Activated CD4-positive, CD25-positive, alpha-beta regulatory T cell treated with anti-CD3 and anti-CD28 coated beads, Interleukin-2, amount 50 U/mL, for 24 hours (primary cell): ENCODE data around the gene TXLNG.

ENCODE experiments used
- ATAC-seq, 2 donors: fragments of 150-1000 bp; cut with Tn5 transposase; one replicate each; pipeline ENCODE4 v1.10.0; 2021; ENCODE audit warnings: mild to moderate bottlenecking in 1 of 2, moderate library complexity in 1 of 2

TXLNG gene

GRCh38 chrX:16785247-16786138, 773 bp upstream of the TXLNG start:
- ATAC-seq = no peak

GRCh38 chrX:16786791-16787735, 797 bp downstream of the TXLNG start:
- ATAC-seq = peak; percentile 12 to 29

- ATAC-seq = no peak
Observed at GRCh38 chrX:16788477-16788876, 2.2 kb downstream of the TXLNG start.

- ATAC-seq = no peak
Observed at GRCh38 chrX:16796298-16796697, 10.0 kb downstream of the TXLNG start.

- ATAC-seq = no peak
Observed at GRCh38 chrX:16797358-16797757, 11.1 kb downstream of the TXLNG start.

GRCh38 chrX:16797841-16798240, 11.6 kb downstream of the TXLNG start:
- ATAC-seq = no peak

- ATAC-seq = no peak
Observed at GRCh38 chrX:16804923-16805464, 18.7 kb downstream of the TXLNG start.

GRCh38 chrX:16807548-16807947, 21.3 kb downstream of the TXLNG start:
- no peak for ATAC-seq

- no peak for ATAC-seq
Observed at GRCh38 chrX:16807976-16808542, 21.8 kb downstream of the TXLNG start.

- ATAC-seq = no peak
Observed at GRCh38 chrX:16814597-16814996, 28.3 kb downstream of the TXLNG start.

GRCh38 chrX:16819634-16820033, 33.4 kb downstream of the TXLNG start:
- no peak for ATAC-seq

- ATAC-seq = peak; percentile 78 to 80
Observed at GRCh38 chrX:16822723-16823122, 36.5 kb downstream of the TXLNG start.

- ATAC-seq = no peak
Observed at GRCh38 chrX:16825264-16826035, 39.2 kb downstream of the TXLNG start.

GRCh38 chrX:16826207-16826606, 39.9 kb downstream of the TXLNG start:
- ATAC-seq = peak; percentile 61 to 68

- ATAC-seq = no peak
Observed at GRCh38 chrX:16827225-16827624, 41.0 kb downstream of the TXLNG start.

GRCh38 chrX:16828124-16828908, 42.0 kb downstream of the TXLNG start:
- ATAC-seq = no peak

- no peak for ATAC-seq
Observed at GRCh38 chrX:16832301-16832700, 46.0 kb downstream of the TXLNG start.

- no peak for ATAC-seq
Observed at GRCh38 chrX:16834806-16835205, 48.5 kb downstream of the TXLNG start.

- ATAC-seq = peak in 1 of 2 donors; percentile 43
Observed at GRCh38 chrX:16836371-16836770, 50.1 kb downstream of the TXLNG start.

GRCh38 chrX:16838202-16839066, 52.2 kb downstream of the TXLNG start:
- ATAC-seq = no peak
